NCI-H82 treated with DMSO at 0.1 percent for 48 hours (cell line): ENCODE results near the gene GSG1L.

Experiments used
- DNase-seq: peaks from one replicate; lab custom pipeline; 2025; ENCODE audit not compliant: unreplicated experiment; lab: John Stamatoyannopoulos, UW

The GSG1L gene

DNA sequence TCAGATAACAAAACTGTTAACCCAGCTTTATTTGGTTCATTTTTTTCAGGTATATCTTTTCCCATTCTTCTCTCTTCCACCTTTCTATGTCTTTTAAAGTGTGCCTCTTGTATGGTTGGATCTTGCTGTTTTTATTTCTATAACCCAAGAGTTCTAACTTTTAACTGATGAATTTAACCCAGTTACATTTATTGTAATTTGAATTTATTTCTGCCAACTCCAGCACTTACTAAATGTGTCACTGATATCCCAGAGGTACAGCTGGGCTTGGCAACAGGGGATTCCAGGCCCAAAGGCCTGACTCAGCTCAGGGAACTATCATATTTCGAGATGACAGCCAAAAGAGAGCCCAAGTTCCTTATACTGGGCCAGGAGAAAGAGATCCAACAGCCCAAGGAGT lies 200.1 kb downstream of the GSG1L start:
- no peak for DNase-seq

- no peak for DNase-seq
Observed at GRCh38 chr16:27862953-27863352, 200.6 kb downstream of the GSG1L start.

GRCh38 chr16:27860091-27860490 lies 203.4 kb downstream of the GSG1L start:
- DNase-seq: no peak

GRCh38 chr16:27859020-27859419 lies 204.5 kb downstream of the GSG1L start:
- DNase-seq: no peak

- no peak for DNase-seq
Observed at GRCh38 chr16:27853651-27854050, 209.9 kb downstream of the GSG1L start.

DNA sequence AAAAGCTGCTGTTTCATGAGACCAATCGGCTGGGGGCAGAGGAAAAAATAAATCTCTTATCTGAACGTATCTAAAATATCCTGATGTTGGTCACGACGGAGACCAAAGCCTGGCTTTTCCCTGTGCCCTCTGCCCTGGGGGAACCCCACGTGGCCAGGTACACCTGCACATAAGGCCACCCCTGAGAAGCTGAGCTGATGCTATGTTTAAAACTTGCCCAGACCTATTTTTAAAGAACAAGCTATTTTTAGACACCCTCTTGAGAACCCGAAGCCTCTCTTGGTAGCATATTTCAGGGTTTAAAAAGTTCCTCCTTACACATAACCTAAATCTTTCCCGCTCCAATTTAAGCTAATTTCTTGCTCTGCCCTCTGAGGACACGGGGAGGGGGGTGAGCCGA lies 210.4 kb downstream of the GSG1L start:
- DNase-seq: no peak

DNA sequence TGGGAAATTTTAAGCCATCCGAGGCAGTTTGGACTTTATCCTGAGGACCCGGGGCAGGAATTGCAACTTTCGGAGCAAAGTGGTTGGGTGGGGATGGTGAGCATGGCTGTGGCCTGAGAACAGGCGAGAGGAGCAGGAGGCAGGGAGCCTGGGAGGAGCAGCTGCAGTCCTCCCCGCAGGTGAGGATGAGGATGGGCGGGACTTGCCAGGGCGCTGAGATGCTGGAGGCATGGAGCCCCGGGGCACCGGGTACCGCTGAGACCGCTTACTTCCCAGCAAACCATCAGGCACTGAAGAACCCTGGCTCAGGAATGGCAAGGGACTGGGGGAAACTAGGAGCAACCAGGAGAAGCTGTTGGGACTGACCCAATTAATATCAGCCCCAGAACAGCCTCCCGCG lies 210.8 kb downstream of the GSG1L start:
- DNase-seq: no peak

DNA sequence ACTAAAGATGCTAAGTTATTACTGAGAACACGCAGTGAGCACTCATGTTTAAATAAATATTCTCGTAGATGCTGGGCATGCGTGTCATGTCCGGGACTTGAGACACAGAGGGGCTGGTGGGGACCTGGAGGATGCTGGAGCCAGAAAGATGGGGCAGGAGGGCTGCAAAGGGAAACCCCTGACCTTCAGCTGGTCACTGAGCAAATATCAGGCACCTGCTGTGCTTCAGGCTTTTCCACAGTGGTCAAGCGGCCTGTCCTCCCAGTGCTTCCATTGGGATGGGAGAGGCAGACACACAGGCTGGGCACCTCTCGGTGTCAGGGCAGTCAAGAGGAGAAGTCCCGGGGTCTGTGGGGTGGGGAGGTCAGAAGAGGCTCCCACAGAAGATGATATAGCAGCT lies 211.4 kb downstream of the GSG1L start:
- DNase-seq: no peak

DNA sequence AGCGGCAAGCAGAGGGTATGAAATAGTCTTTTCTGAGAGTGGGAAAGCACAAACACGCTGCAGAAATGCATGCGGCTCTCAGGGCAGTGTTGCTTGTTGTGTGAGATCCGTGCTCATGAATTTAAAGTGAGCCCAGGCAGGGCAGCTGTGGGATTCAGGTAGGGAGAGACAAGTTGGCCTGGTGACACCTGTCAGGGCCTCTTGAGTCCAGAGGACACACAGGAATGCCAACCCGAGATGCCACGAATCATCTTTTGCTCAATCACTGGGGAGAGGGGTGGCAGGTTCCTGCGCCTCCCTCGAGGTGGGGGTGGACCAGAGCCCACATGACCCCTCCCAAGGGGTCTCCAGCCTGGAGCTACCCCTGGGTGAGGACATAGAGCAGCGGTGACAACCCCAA lies 211.9 kb downstream of the GSG1L start:
- no peak for DNase-seq

DNA sequence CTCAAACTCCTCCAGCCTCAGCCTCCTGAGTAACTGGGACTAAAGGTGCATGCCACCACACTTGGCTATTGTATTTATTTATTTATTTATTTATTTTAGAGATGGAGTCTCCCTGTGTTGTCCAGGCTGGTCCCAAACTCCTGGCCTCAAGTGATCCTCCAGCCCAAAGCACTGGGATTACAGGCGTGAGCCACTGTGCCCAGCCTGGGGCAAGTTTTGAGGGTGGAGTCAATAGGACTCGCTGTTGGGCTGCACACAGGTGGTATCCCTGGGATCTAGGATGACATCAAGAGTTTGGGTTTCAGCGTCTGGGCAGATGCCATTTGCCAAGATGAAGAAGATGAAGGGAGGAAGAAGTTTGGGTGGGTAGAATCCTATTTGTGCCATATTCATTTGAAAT lies 213.9 kb downstream of the GSG1L start:
- no peak for DNase-seq

DNA sequence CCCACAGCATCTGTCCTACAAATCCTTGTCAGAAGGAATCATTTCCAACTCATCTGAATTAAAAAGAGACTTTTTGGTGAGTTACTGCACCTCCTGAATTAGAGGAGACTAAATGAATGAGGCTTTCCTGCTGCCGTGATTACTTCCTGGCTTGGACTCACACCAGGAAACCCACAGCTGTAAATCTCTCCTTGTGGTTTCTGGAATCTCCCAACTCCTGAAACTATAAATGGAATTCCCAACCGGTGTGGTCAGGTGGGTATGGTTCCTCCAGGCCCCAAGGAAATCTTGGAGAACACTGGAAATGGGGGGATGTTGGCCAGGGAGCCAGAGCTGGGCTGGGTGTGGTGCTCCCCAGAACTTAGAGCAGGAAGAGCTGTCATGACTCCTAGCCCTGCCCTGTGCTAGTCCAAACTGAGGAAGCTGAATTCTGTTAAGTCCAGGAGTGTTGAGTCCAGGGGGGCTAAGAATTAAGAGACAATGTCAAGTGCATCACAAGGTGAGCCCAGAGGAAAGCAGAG lies 216.4 kb downstream of the GSG1L start:
- DNase-seq: no peak

- DNase-seq: no peak
Observed at GRCh38 chr16:27844826-27845225, 218.7 kb downstream of the GSG1L start.

- no peak for DNase-seq
Observed at GRCh38 chr16:27843800-27844199, 219.7 kb downstream of the GSG1L start.

- DNase-seq: no peak
Observed at GRCh38 chr16:27841911-27842310, 221.6 kb downstream of the GSG1L start.

DNA sequence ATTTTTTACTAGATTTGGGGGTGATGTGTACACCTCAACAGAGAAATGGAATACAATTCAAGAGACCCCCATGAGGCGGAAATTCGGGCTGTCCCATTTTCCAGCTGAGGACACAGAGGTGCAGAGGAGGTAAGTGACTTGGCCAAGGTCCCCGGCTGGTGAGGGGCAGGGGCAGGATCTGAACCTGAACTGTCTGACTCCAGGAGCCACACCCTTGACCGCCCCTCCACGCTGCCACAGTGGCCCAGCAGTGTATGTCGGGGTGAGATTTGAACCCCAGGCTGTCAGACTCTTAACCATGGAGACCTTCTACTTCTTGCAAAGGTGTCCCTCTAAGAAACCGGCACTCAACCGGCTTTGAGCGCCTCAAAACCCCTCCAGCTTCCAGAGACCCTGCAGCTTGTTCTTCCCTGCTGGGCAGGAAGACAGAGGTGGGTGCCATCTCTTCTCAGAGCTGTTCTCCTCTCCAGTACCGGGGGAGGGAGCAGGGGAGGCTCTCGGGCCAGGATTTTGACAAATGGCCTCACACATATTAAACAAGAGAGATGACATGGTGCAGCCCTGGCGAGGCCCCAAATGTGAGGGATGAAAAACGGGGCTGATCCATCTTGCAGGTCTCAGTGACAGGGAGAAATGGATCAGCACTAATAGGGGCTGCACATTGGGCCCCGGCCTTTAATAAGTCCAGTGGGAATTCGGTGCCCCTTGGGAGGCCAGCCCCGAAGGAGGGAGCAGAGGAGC lies 222.3 kb downstream of the GSG1L start:
- no peak for DNase-seq

DNA sequence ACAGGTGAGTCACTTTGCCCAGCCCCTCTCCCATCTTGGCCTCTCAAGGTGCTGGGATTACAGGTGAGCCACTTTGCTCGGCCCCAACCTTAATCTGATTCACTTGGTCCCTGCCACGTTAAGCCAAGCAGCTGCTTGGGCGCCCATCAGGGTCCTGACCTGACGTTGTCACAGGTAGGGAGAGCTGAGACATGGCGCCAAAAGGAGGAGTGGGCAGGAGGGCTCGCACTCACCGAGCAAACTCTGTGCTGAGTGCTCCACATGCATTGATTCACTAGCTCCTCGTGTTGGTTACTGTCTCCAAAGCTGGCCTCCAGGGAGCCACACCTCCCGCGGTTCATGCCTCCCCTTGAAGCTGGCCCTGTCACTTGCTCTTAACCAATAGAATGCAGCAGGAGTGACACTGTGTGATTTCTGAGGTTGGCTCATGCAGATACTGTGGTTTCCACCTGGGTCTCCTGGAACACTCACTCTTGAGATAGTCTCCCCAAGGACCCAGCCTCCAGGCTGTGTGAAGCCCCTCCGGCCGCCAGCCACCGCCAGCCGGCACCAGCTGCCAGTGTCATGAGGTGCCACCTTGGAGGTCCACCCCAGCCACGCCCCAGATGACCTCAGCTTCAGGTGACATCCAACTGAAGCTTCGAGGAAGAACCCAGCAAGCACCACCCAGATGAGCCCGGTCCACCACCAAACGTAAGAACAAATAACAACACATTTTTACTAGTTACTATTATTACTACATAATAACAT lies 223.0 kb downstream of the GSG1L start:
- no peak for DNase-seq

GRCh38 chr16:27839419-27839818 lies 224.1 kb downstream of the GSG1L start:
- DNase-seq: no peak

DNA sequence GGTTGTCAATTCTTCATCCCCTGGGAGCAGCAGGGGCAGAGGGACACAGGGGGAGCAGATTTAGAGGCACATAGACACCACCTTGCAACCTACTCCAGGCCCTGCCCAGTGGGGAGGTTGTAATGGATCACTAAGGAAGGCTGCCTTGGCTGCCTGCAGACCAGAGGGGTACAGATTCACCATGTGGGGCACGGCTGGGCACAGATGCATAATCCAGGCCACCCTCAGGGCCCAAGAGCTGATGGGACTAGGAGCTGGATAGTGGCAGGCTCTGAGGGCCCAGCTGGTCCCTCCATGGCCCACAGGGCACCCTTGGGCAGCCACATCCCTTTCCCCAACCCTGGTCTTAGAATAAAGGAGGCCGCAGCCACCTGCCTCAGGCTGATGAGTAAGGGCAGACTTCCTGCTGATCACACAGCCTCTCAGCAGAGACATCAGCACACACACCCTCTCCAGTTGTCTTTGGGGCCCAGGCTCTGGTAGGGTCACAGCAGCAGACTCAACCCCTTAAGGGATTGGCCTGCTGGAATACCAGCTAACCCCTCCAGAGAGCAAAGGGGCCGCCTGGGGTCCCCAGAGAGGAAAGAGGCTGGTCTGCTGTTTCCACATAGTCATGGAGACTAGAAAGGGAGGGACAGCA lies 224.9 kb downstream of the GSG1L start:
- no peak for DNase-seq

- DNase-seq: no peak
Observed at GRCh38 chr16:27829975-27830374, 233.5 kb downstream of the GSG1L start.

DNA sequence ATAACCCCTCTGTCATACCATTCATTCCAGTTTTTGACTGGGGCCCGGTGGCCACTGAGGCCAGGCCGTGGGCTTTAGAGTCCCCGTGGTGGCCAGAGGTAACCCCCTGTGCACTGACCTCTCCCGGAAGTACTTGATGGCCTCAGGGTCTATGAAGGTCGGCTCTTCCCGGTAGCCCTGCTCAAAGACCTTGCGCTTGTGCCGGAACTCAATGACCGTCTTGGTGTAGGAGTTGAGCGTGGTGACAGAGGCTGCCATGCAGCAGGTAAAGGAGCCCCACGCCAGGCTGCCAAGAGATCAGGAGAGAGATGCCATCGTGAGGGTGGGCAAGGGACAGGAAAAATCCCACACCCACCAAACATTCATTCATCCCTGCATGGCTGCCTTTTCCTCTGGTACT lies 234.8 kb downstream of the GSG1L start:
- no peak for DNase-seq

DNA sequence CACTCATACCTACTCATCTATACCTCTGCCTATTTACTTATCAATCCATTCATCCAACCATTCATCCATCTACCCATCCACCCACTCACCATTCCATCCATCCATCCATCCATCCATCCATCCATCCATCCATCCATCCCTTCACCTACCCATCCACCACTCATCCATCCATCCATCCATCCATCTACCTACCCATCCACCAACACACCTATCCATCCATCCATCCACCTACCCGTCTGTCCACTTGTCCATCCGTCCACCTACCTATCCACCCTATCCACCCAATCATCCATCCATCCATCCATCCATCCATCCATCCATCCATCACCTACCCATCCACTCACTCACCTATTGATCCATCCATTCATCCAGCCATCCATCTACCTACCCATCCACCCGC lies 235.7 kb downstream of the GSG1L start:
- no peak for DNase-seq

DNA sequence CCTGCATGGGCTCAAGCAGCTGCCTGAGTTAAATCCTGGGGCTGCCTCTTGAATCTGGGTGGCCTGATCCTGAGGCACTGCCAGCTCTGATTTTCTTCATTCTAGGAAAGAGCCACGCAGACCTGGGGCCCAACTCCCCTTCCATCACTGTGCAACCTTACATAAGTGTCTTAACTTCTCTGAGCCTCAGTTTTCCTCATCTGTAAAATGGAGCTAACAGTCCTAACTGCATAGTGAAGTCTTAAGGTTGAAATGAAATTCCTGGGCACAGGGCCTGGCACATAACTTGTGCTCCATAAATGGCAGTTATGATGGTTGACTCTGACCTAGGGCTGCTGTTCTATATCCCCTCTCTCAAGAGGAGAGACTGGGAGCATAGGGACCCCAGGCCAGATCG lies 236.6 kb downstream of the GSG1L start:
- no peak for DNase-seq
